Suprapubic skin (tissue), 4 donors: ENCODE results near the gene C1QL1.

Source experiments
- EP300 ChIP-seq: sonication (generic); formaldehyde crosslinking; IDR thresholded peaks from one replicate; pipeline ENCODE4 v1.6.1; 2017; ENCODE audit warnings: antibody characterized with exemption
- POLR2AphosphoS5 ChIP-seq, 3 donors: sonication (generic); formaldehyde crosslinking; IDR thresholded peaks; one replicate each; pipeline ENCODE4 v1.6.1; 2017; ENCODE audit warnings: antibody characterized with exemption in 3 of 3
- TF ChIP-seq, protein P1 (sequence below), 2 donors: fragments of 200-600 bp in 1 of 2; fragments of 450-650 bp in 1 of 2; sonication (generic) in 1 of 2; IDR thresholded peaks; one replicate each; pipeline ENCODE4 v1.5.1; 2016 to 2019; ENCODE audit warnings: antibody characterized with exemption in 2 of 2, mild to moderate bottlenecking in 1 of 2, moderate library complexity in 1 of 2

DNA sequence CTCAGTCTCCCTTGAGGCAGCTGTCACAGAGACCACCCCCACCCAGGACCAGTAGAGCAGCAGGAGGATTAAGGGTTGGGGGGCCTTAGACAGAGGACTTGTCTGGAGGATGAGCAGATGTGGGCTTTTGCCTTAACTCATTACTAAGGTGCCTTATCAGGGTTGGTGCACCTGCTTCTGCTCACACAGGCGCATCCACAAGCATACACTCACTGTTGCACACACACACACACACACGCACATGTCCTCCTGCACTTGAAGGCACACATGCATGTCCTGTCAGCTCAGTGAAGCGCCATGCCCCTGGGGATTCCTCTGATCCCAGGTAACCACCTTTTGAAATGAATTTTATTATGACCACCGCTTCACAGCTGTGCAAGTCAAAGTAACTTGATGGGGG lies 54.0 kb downstream of the C1QL1 start:
- TF ChIP-seq, protein P1, sequence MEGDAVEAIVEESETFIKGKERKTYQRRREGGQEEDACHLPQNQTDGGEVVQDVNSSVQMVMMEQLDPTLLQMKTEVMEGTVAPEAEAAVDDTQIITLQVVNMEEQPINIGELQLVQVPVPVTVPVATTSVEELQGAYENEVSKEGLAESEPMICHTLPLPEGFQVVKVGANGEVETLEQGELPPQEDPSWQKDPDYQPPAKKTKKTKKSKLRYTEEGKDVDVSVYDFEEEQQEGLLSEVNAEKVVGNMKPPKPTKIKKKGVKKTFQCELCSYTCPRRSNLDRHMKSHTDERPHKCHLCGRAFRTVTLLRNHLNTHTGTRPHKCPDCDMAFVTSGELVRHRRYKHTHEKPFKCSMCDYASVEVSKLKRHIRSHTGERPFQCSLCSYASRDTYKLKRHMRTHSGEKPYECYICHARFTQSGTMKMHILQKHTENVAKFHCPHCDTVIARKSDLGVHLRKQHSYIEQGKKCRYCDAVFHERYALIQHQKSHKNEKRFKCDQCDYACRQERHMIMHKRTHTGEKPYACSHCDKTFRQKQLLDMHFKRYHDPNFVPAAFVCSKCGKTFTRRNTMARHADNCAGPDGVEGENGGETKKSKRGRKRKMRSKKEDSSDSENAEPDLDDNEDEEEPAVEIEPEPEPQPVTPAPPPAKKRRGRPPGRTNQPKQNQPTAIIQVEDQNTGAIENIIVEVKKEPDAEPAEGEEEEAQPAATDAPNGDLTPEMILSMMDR (IDR thresholded peaks at IDR 0.05), result no peak
- TF ChIP-seq EP300, result no peak
- TF ChIP-seq POLR2AphosphoS5 (IDR thresholded peaks at IDR 0.05), result no peak
